ENCODE measurements around the gene TMEM203. TPM values are rescaled to one million over a fixed set of nuclear protein-coding genes. Genes with fewer than 3 reads are reported as not detected.

Gene TMEM203
- total and polyA plus RNA-seq, 10 of the 15 experiments (the other 5 are each of a cell fraction or from before 2014, with no cell fraction given) = 7.2 to 68.1 (median 33.8) TPM

GRCh38 chr9:137205126-137206069 is at the start of gene TMEM203, which contains the start of gene NDOR1 (continued):
- TF ChIP-seq, protein P1, sequence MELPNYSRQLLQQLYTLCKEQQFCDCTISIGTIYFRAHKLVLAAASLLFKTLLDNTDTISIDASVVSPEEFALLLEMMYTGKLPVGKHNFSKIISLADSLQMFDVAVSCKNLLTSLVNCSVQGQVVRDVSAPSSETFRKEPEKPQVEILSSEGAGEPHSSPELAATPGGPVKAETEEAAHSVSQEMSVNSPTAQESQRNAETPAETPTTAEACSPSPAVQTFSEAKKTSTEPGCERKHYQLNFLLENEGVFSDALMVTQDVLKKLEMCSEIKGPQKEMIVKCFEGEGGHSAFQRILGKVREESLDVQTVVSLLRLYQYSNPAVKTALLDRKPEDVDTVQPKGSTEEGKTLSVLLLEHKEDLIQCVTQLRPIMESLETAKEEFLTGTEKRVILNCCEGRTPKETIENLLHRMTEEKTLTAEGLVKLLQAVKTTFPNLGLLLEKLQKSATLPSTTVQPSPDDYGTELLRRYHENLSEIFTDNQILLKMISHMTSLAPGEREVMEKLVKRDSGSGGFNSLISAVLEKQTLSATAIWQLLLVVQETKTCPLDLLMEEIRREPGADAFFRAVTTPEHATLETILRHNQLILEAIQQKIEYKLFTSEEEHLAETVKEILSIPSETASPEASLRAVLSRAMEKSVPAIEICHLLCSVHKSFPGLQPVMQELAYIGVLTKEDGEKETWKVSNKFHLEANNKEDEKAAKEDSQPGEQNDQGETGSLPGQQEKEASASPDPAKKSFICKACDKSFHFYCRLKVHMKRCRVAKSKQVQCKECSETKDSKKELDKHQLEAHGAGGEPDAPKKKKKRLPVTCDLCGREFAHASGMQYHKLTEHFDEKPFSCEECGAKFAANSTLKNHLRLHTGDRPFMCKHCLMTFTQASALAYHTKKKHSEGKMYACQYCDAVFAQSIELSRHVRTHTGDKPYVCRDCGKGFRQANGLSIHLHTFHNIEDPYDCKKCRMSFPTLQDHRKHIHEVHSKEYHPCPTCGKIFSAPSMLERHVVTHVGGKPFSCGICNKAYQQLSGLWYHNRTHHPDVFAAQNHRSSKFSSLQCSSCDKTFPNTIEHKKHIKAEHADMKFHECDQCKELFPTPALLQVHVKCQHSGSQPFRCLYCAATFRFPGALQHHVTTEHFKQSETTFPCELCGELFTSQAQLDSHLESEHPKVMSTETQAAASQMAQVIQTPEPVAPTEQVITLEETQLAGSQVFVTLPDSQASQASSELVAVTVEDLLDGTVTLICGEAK (IDR thresholded peaks at IDR 0.05; ENCODE audit: borderline replicate concordance) = peak; percentile 94
- TF ChIP-seq NFYB (IDR thresholded peaks at IDR 0.05; ENCODE audit: insufficient read depth, low read depth, low read length) (no peak), ZNF207 (IDR thresholded peaks at IDR 0.05; ENCODE audit: borderline replicate concordance) (peak; percentile 93), RUNX3 (IDR thresholded peaks at IDR 0.05; ENCODE audit: low read length) (peak; percentile 44), BRCA1 (IDR thresholded peaks at IDR 0.05; ENCODE audit: low read depth, low read length) (no peak), EGR1 (IDR thresholded peaks at IDR 0.05; ENCODE audit: borderline replicate concordance in 1 of 2, low read depth in 2 of 2, low read length in 2 of 2) (no peak; a peak in 1 of 3 replicates), ESRRA (IDR thresholded peaks at IDR 0.05; ENCODE audit: low read length) (no peak), IKZF1 (conservative IDR thresholded peaks at IDR 0.05) (peak; percentile 87), NRF1 (conservative IDR thresholded peaks at IDR 0.05; ENCODE audit: low read depth, low read length) (no peak), CEBPB (IDR thresholded peaks at IDR 0.05; ENCODE audit: borderline replicate concordance in 1 of 2, low read depth in 2 of 2, low read length in 2 of 2) (no peak), JUND (IDR thresholded peaks at IDR 0.05; ENCODE audit: low read depth, low read length) (no peak), POU2F2 (IDR thresholded peaks at IDR 0.05; ENCODE audit: borderline replicate concordance, low read depth, low read length) (peak; percentile 78; the same call in 1 of the 3 replicates), FOS (IDR thresholded peaks at IDR 0.05; ENCODE audit: borderline replicate concordance, extremely low read depth, insufficient read length) (no peak), SMARCA5 (IDR thresholded peaks at IDR 0.05) (peak; percentile 69; the same call in 1 of the 2 replicates), ZNF24 (IDR thresholded peaks at IDR 0.05) (no peak; the same call in 1 of the 2 replicates), SMC3 (IDR thresholded peaks at IDR 0.05; ENCODE audit: borderline replicate concordance, low read length) (no peak)
- TF ChIP-seq, protein P2, sequence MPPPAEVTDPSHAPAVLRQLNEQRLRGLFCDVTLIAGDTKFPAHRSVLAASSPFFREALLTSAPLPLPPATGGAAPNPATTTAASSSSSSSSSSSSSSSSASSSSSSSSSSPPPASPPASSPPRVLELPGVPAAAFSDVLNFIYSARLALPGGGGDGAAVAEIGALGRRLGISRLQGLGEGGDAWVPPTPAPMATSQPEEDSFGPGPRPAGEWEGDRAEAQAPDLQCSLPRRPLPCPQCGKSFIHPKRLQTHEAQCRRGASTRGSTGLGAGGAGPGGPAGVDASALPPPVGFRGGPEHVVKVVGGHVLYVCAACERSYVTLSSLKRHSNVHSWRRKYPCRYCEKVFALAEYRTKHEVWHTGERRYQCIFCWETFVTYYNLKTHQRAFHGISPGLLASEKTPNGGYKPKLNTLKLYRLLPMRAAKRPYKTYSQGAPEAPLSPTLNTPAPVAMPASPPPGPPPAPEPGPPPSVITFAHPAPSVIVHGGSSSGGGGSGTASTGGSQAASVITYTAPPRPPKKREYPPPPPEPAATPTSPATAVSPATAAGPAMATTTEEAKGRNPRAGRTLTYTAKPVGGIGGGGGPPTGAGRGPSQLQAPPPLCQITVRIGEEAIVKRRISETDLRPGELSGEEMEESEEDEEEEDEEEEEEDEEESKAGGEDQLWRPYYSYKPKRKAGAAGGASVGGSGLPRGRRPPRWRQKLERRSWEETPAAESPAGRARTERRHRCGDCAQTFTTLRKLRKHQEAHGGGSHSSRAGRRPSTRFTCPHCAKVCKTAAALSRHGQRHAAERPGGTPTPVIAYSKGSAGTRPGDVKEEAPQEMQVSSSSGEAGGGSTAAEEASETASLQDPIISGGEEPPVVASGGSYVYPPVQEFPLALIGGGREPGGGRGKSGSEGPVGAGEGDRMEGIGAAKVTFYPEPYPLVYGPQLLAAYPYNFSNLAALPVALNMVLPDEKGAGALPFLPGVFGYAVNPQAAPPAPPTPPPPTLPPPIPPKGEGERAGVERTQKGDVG (CRISPR knock-in tag; IDR thresholded peaks at IDR 0.05) = no peak
- TF ChIP-seq, protein P3, sequence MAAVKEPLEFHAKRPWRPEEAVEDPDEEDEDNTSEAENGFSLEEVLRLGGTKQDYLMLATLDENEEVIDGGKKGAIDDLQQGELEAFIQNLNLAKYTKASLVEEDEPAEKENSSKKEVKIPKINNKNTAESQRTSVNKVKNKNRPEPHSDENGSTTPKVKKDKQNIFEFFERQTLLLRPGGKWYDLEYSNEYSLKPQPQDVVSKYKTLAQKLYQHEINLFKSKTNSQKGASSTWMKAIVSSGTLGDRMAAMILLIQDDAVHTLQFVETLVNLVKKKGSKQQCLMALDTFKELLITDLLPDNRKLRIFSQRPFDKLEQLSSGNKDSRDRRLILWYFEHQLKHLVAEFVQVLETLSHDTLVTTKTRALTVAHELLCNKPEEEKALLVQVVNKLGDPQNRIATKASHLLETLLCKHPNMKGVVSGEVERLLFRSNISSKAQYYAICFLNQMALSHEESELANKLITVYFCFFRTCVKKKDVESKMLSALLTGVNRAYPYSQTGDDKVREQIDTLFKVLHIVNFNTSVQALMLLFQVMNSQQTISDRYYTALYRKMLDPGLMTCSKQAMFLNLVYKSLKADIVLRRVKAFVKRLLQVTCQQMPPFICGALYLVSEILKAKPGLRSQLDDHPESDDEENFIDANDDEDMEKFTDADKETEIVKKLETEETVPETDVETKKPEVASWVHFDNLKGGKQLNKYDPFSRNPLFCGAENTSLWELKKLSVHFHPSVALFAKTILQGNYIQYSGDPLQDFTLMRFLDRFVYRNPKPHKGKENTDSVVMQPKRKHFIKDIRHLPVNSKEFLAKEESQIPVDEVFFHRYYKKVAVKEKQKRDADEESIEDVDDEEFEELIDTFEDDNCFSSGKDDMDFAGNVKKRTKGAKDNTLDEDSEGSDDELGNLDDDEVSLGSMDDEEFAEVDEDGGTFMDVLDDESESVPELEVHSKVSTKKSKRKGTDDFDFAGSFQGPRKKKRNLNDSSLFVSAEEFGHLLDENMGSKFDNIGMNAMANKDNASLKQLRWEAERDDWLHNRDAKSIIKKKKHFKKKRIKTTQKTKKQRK (IDR thresholded peaks at IDR 0.05; ENCODE audit: low read depth, low read length) = peak; percentile 39; the same call in 1 of the 2 replicates

All from GM12878 (cell line).